Umbilical cord (tissue), 2 donors: Measurements from ENCODE around the gene PCSK6. TPM values are rescaled to one million over a fixed set of nuclear protein-coding genes. Genes with fewer than 3 reads are reported as not detected.
A peak's percentile ranks its signal among the peaks of the same experiment; 100 is the strongest.

Source experiments
- DNase-seq: peaks from one replicate; pipeline ENCODE4 v3.0.0-alpha.2; 2015; ENCODE audit warnings: low spot score
- total RNA-seq: library from RNA; depleted of rRNA; stranded (reverse); fragments of >200 nt; gene quantifications from one replicate; pipeline ENCODE4 v1.2.3, GENCODE V29; 2014; ENCODE audit warnings: low replicate concordance; ENCODE audit not compliant: insufficient read depth

The PCSK6 gene
- total RNA-seq, 1 donor from 2014 or later = 22.6 TPM

DNA sequence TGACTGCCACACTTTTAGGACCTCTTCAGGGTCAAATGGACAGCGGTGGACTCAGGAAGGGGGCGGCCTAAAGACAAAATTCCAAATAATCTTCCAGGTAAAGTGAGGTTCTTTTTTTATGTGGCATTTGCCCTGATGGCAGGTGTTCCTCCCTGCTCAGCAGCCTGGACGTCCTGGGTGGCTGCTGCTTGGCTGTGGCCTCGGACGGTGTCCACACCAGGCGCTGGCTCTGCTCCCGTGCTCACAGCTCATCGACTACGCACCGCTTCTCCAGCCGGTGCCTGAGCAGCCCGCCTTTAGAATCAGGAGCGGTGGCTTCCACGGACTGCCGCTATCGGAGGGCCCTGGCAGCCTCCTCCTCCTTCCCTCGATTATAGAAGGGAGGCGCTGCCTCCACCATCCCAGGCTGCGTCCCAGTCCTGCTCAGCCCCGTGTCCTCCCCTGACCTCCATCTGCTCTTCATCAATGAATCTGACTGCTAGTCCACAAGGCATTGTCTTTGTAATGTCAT lies 41.9 kb downstream of the PCSK6 start:
- DNase-seq = no peak

DNA sequence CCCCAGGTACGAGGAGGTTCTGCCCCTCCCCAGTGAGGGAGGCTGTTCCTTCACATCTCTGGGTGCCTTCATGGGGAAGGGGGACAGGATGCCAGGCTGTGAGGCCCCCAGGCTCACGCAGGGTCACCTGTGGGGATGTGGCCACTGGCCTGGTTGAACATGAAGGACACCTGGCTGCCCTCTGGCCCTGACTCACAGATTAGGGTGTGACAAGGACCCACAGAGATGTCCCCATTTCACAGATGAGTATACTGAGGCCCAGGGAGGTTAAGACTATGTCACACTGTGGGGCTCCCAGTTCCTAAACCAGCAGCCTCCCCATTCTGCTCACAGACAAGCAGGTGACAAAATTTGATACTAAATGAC lies 42.4 kb downstream of the PCSK6 start:
- no peak for DNase-seq

DNA sequence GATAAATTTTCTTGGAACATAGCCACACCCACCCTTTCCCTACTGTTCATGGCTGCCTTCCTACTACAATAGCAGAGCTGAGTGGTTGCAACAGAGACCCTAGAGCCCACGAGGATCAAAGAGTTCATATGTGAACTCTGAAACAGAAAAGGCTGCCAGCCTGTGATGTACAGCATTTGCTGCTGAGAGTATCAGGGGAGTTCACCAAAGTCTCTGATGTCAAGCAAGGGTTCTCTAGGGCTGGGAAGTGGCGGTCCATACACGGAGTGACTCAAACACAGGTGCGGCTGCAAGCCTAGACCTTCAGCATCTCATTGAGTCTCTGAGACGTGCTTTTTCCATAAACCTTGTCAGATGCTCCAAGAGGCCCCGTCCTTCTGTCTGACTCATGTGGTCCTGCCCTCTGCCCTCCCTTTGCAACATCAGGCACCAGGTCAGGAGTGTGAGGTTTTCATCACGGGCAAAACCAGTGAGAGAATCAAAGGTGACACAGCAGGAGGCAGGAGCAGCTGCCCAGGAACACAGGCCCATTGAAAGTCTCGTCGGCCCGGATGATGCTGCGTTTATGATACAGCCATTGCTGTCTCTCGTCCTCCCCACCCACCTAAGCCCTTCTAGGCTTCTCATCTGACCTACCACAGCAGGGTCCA lies 42.9 kb downstream of the PCSK6 start:
- DNase-seq = no peak

DNA sequence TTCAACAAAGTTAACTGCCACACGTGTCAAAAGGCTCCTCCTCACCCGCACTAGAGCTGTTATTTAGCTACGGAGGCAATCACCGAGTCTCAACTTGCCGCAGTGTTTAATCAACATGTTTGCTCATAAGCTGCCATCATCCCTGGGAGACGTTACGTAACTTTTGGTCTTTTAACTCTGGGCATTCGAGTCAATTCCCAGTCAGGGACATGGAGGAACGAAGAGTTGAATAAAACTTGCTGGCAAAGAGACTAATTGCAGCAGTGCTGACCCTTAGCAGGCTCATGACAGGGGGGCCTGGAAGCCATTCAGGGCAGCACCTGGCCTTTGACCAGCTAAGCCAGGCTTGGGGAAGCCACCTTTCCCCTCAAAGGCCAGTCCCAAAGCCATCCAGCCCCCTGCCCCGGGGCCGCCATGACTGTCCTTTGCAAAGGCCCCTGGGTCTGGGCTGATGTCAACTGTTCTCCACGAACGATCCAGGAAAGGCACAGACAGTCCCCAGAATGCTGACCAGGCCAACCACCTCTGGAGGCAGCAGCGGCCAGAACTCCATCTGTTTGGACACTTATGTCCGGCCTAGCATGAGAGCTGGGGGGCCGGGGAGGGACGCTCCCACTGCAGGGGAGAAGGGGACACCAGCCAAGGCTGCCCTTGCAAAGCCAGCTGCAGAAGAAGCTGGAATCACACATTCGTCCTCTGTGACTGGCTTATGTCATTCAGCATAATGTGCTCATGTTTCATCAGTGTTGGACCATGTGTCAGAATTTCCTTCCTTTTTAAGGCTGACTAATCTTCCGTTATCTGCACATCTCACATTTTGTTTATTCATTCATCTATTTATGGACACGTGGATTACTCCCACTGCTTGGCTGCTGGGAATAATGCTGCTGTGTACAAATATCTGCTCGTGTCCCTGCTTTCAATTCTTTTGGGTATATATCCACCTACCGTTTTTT lies 43.7 kb downstream of the PCSK6 start:
- DNase-seq = no peak

DNA sequence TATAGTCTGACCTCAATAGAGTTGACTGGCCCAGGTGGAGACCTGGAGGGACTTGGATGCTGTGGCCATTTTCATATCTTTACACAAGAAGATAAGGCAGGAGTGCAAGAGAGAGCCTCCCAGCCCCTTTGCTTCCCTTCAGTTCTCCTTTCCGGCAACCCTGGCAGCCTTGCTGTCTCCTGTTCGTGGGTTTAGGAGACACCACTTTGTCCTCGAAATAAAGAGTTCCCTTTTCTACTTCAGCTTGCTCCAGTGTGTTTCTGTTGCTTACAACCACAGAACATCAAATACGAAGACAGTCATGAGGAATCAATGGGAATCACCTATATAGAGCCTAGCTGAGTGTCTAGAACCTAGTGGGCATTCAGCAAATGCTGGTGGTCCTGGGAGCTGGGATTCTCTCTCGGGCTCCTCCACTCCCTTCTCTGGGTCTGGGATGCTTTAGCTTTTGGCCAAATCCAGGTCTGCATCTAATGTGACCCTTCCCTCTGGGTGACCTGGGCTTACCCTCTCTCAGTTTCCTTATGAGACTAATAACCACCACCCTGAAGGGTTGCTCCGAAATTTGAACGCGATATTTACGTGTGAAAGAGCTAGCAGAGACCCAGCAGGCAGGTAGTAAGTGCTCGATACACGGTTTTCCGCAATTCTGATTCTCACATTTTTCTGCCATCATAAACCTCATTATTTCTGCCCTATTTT lies 44.5 kb downstream of the PCSK6 start:
- DNase-seq = no peak

DNA sequence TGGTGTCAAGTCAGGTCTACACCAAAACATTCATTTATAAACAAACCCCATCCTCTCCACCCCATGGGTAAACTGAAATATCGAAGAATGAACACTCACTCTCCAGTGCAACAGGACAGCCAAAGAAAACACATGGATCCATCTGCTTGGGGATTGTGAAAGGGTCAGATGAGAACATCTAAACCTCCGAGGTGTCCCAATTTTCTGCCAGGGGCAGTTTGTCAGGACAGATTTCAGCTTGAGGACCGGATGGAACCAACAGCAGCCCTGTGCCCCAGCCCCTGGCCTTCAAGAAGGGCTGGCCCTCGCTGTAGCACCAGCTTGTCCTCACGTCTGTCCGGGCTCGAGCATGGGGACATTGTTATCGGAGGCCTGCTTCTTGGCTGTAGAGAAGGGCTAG lies 45.5 kb downstream of the PCSK6 start:
- no peak for DNase-seq

DNA sequence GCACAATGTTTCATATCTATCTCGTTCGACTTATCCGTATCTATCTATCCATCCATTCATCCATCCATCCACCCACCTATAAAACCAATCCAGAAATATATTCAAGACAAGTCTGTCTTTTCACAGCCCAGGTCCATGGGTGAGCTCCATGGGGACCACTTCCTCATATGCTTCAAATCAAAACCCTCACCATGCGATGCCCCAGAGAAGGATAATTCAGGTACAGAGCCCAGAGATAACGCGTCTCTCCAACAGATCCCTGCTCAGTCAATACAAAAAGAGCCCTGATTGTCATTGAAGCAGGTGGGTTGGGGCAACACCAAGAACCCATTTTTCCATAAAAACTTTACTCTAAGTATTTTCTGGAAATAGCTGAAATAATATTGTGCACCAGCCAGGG lies 47.2 kb downstream of the PCSK6 start:
- no peak for DNase-seq

DNA sequence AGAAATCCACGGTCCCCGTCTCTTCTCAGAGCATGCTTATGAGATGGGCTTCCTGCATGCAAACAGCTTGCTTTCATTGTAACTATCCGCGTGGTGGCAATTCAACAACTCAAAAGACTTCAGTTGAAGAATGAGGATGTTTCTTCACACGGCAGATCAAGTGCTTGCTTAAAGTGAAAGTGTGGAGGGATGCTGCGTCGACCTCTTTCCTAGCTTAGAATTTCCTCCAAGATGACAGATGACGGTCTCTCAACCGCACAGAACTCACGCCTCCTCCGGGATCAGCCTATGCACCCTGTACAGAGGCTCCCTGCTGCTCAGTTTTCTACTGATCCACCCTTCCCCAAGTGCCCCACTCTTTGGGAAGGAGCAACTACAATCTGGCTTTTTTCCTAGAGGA lies 47.8 kb downstream of the PCSK6 start:
- DNase-seq = no peak

DNA sequence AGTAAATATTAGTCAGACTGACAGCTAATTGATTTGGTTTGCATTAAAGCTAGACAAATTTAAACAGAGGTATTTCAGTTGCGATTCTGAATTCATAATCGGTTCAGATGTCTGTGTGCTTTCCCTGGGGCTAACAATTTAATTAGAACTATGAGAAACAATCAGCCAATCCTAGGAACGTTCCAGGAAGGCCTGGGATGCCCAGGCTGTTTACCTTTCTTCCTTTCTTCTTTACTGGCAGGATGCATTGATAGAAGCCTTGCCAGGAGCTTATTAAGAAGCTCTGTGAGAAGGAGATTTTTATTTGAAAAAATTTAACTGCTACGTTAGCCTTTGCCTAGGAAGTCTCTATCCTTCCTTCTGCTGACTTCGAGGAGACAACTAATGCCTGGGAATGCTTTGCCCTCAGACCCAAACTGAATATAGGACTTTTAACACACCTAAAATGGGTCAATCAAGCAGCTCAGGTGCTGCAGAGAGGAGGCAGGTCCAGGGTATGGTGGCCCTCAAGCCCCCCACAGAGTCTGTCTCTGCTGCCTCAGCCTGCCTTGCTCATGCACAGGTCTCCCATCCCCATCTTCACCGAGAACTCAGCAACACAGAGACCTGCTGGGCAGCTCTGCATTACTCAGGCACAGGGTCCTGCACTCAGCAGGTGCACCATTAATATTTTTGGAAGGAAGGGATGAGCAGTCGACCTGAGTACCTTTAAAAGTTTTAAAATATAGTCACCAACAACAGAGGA lies 48.5 kb downstream of the PCSK6 start:
- DNase-seq = no peak

DNA sequence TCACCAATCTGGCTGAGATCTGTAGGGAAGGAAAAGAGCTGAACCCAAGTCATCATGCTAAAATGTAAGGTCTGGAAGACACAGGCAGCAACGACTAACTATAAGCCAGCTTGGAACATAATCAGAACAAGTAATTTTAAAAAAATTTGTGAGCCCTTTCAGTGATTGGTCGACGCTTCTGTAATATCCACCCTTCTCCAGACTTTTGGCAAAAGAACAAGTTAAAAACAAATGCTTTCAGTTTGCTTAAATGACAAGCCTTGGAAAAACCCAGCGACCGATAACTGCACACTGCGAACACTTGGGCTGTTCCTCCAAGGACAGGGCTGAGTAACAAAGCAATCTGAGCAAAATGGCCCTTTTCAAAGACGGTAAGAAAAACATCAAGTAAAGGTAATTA lies 49.6 kb downstream of the PCSK6 start:
- peak; percentile 54 for DNase-seq

DNA sequence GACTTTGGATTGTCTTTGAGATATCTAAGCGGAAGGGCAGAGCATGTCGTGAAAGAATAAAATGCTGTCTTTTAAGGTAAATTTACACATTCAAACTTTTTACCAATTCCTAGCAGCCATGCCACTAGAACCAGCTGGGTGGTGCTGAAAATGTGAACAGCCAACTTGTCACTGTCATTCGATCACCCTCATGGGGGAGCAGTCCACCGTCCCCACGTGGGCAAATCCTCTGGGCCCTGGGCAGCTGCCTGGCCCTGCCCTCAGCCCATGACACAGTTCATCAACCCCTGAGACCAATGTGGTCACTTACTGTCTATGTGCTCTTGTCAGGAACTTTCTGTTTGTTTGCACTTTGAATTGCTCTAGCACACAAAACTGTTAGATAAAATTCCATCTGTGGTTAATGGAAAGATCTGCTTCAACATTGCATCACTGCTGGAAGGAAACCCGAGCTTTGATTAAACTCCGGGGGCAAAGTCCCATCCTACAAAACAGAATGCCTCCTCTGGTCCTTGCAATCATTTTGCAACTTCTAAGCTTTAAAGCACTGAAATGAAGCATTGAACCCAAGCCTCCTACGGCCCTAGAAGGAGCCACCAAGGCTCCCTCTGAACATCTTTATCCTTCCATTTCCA lies 50.1 kb downstream of the PCSK6 start:
- peak; percentile 20 for DNase-seq

DNA sequence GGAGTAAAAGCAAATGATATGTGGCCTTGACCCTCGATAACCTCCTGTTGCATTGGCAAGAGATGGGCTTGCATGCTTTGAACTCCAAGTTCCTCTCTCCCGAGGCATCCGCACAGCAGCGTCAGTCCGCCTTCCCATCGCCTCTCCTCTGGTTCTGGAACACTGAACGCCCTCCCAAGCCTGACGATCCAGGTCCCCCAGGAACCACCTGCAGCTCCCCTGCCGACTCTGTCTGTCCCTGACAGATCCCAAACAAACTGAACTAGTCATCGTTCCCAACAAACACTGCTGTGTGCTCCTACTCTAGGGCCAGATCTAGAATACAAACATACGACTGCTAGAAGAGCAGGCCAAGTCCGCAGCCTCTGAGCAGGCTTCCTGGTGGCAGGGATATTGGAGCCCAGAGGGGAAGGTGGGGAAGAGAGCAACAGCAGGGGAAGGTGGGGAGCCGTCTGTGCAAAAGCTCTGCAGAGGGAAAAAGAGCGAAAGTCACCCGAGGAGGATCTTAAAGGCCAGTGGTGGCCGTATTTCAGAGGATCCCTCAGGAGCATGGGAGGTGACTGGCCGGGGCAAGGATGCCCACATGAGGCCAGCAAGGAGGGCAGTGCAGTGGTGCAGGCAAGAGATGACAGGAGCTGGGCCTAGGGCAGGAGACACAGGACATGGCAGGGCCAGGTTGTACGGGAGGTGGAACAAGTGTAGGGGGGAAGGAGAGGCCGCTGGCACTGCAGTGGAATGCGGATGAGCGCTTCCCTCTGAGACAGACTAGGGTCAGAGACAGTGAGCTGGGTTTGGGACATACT lies 50.8 kb downstream of the PCSK6 start:
- no peak for DNase-seq

DNA sequence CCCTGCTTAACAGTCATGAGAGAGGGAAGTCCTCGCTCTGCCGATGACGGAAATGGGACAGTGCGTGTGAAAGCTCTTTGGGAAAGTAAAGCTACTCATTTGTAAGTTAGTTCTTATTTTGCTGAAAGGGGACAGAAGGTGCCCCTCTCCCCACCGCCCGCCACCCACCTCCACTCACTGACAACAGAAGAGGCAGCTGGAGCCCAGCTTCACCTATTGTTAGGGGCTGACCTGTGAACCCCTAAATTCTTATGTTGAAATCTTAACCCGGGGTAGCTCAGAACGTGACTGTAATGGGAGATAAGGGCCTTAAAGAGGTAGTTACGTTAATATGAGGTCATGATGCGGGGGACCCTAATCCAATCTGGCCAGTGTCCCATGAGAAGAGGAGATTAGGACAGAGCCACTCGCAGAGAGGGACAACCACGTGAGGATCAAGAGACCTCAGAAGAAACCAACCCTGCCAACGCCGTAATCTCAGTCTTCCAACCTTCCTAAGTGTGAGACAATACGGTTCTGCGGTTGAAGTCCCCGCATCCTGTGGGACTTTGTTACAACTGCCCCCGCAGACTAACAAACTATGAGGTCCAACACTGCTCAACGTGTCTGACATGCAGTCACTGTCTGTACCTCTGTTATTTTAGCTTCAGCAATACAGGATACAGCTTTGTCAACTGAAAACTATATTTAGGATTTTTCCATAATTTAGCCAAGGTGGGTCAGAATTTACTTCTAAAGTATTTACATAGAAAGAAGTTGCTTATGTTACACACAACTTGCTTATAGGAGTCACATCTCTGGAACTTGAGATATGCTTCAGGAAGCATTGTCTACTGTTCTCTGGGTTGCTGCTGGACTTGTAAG lies 51.7 kb downstream of the PCSK6 start:
- DNase-seq = no peak

DNA sequence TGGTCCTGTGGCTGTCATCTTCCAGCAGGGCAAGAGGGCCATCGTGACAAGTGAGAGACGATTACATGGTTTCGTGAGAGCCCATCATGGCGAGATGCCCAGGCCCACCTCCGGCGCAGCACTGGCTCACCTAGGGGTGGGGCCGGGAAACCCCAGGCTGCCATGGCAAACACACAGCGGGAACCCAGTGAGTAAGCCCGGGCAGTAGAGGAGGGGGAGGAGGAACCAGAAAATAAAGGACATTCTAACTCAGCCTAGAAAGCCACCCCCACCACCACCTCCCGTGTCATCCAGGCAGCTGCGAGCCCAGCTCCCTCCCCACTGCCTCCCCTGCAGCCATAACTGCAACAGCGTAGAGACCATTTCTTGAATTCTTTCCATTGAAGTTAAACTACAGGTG lies 52.3 kb downstream of the PCSK6 start:
- no peak for DNase-seq

DNA sequence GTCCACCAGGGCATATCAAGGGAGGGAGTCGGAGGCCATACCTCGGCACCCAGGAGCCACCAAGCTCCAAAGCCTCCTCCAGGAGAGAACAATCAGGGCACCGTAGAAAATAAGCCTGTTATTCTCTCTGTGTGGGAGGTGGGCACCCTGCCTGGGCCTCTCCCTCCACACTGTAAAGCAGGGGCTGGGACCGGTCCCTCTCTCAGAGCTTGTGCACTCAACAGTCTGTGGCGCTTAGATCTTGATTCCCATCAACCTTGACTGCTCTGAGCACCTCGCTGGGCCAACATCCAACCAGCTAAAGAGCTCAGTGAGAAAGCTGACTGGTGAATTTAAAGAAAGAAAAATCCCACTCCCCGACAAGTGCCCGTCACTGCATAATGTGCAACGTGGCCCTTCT lies 53.0 kb downstream of the PCSK6 start:
- no peak for DNase-seq

DNA sequence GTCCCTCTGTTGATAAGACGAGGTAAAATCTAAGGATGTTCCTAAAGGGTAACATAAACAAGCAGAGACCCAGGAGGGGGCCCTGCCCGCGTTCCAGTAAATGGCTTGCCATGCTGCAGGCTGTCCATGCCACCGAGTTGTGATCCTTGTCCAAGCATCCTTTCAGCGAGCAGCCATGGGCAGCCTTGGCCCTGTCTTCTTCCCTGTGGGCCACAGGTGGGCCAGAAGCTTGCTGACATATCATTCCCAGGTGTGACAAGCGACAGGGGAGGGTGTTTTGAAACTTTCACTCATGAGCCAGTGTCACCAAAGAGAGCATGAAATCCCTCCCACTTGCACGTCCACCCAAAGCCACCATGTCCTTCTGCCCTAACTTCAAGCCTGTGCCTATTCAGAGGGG lies 53.7 kb downstream of the PCSK6 start:
- DNase-seq = no peak

DNA sequence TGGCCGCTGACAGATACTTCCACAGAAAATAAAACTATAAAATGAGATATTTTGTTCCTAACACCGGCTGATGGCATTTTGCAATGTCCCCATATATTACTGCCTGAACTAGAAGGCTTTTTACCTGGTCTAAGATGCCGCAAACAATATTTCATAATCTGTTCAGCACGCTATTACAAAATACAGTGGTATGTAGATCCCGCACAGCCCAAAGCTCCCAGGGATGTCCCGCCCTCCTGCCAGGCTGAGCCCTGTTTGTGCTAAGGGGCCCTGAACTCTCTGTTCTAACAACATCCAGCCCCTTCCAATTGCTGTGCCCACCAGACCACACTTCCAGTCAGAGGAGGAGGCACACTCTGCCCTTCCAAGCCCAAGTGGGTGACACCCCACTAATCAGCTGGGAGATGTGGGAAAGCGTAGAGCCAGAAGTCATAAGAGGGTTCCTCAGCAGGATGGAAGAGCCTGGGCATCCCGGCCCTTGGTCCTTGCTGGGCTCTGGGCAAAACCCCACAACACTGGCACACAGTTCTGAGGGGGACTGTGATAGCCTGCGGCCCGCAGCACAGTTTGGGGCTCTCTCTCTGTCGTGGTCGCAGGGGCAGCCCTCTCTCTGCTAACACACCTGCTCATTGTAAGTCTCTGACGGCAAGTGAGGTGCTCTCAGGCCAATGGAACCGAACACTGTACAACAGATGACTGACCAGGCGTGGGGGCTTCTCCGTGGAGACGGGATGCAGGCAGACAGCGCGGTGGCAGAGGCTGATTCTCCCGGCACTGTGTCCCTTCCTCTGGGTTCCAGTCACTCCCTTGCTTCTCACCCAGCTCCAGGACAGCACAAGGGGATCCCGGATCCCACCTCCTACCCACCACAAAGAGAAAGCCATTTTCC lies 55.2 kb downstream of the PCSK6 start:
- peak; percentile 18 for DNase-seq

DNA sequence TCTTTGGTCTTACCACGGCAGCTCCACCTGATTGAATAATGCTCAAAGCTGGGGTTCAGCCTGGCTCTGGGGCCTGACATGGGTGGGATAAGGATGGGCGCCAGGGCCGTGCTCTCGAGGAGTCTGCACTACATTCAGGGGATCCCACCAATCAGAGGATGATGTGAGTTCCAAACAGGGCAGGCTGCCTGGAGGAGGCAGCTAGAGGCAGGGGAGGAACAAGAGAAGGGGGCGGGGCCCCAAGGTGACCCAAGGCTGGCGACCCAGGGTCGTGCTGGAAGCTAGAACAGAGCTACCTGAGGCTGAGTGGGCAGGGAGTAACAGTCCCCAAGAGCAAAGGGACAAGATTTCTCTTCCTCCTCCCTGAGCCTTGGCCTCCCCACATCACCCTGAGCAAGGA lies 56.1 kb downstream of the PCSK6 start:
- DNase-seq = no peak
